Keratinocyte (primary cell): ENCODE results near the gene PRR23E.

Experiments
- CTCF ChIP-seq, 3 experiments: IDR thresholded peaks in 1 of 3; conservative IDR thresholded peaks in 1 of 3; optimal IDR thresholded peaks in 1 of 3; 2 replicates in 2 of 3; 3 replicates in 1 of 3; pipeline versions ENCODE3 to v1.5.1; 2011; ENCODE audit warnings: low read length in 3 of 3, mild to moderate bottlenecking in 3 of 3, moderate library complexity in 2 of 3, control low read depth in 1 of 3, inconsistent platforms in 1 of 3; ENCODE audit not compliant: insufficient read depth in 2 of 3; ENCODE audit errors: extremely low read depth in 1 of 3
- EZH2 ChIP-seq: IDR thresholded peaks from one replicate; pipeline ENCODE4 v1.6.1; 2012; ENCODE audit warnings: inconsistent platforms, mild to moderate bottlenecking, low read length, moderate library complexity

- no peak for TF ChIP-seq CTCF (optimal IDR thresholded peaks at IDR 0.05 in 1 of 3, IDR thresholded peaks at IDR 0.05 in 1 of 3, conservative IDR thresholded peaks at IDR 0.05 in 1 of 3; ENCODE audit: extremely low read depth in 1 of 3, insufficient read depth in 2 of 3, low read length in 3 of 3)
- no peak for TF ChIP-seq EZH2
These were observed 27.6 kb downstream of the PRR23E start for GRCh38 chr3:127220497-127220896.
